Measurements from ENCODE around the gene LAMC1.

DNA sequence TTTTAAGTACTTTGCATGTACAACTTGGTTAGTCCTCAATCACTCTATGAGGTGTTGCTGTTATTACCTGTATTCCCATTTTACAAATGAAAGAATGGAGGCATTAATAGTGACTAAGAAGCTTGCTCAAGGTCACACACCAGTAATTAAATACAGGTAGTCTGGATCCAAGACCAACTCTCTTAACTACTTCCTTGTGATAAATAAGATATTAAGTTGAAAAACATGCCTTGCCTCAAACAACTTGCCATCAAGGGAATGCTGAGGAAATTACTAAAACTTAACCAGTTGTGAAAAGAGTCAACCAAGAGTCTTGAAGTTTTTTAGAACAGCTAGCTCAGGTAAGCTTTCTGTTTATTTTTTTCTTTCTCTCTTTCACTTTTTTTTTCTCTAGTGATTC lies 21.0 kb upstream of the LAMC1 start:
- TF ChIP-seq, protein P1, sequence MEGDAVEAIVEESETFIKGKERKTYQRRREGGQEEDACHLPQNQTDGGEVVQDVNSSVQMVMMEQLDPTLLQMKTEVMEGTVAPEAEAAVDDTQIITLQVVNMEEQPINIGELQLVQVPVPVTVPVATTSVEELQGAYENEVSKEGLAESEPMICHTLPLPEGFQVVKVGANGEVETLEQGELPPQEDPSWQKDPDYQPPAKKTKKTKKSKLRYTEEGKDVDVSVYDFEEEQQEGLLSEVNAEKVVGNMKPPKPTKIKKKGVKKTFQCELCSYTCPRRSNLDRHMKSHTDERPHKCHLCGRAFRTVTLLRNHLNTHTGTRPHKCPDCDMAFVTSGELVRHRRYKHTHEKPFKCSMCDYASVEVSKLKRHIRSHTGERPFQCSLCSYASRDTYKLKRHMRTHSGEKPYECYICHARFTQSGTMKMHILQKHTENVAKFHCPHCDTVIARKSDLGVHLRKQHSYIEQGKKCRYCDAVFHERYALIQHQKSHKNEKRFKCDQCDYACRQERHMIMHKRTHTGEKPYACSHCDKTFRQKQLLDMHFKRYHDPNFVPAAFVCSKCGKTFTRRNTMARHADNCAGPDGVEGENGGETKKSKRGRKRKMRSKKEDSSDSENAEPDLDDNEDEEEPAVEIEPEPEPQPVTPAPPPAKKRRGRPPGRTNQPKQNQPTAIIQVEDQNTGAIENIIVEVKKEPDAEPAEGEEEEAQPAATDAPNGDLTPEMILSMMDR (conservative IDR thresholded peaks at IDR 0.05 in 1 of 2, IDR thresholded peaks at IDR 0.05 in 1 of 2; ENCODE audit: low read depth in 1 of 2, low read length in 2 of 2), result no peak
- no peak for TF ChIP-seq EZH2 (IDR thresholded peaks at IDR 0.05; ENCODE audit: low read length, missing control alignments)

Measured in fibroblast of lung (primary cell).